ENCODE results near the gene RTN4RL2. TPM values are rescaled to one million over a fixed set of nuclear protein-coding genes. Genes with fewer than 3 reads are reported as not detected.

RTN4RL2 gene
- total RNA-seq, 1 donor from 2014 or later: 2.0 TPM

- Histone ChIP-seq H3K4me1 (peaks cover 13% of the 10 kb centered on the region), H3K27me3 (no peaks in the 10 kb centered on the region), H3K4me3 (no peak overlapping the region), H3K9me3 (no peaks in the 10 kb centered on the region), H3K27ac (no peak overlapping the region), H3K36me3 (no peaks in the 10 kb centered on the region)
- intact Hi-C loops (cut with DNase I): no loop called here
- no peak for DNase-seq (ENCODE audit: extremely low spot score in 2 of 2)
- TF ChIP-seq POLR2A (IDR thresholded peaks at IDR 0.05): no peak
- no peak for TF ChIP-seq POLR2AphosphoS5 (IDR thresholded peaks at IDR 0.05; ENCODE audit: insufficient read depth in 1 of 2, low read depth in 1 of 2)
- no peak for TF ChIP-seq CTCF (IDR thresholded peaks at IDR 0.05)
These were observed 44.2 kb downstream of the RTN4RL2 start for GRCh38 chr11:57504511-57504910.

GRCh38 chr11:57506522-57506921, 46.2 kb downstream of the RTN4RL2 start:
- intact Hi-C loops (cut with DNase I): no loop called here
- H3K4me3 ChIP-seq: no peak overlapping the region
- no peaks in the 10 kb centered on the region for H3K36me3 ChIP-seq
- no peak overlapping the region for H3K27ac ChIP-seq
- no peaks in the 10 kb centered on the region for H3K27me3 ChIP-seq
- no peak for TF ChIP-seq CTCF (IDR thresholded peaks at IDR 0.05)
- no peak for TF ChIP-seq POLR2AphosphoS5 (IDR thresholded peaks at IDR 0.05; ENCODE audit: insufficient read depth in 1 of 2, low read depth in 1 of 2)
- TF ChIP-seq POLR2A (IDR thresholded peaks at IDR 0.05): no peak
- no peak for DNase-seq (ENCODE audit: extremely low spot score in 2 of 2)
- no peaks in the 10 kb centered on the region for H3K4me1 ChIP-seq
- no peaks in the 10 kb centered on the region for H3K9me3 ChIP-seq

GRCh38 chr11:57508341-57509170, 48.2 kb downstream of the RTN4RL2 start:
- H3K4me1 ChIP-seq: peaks cover 8% of the 10 kb centered on the region
- intact Hi-C loops (cut with DNase I): no loop called here
- no peaks in the 10 kb centered on the region for H3K36me3 ChIP-seq
- H3K9me3 ChIP-seq: no peaks in the 10 kb centered on the region
- H3K27me3 ChIP-seq: no peaks in the 10 kb centered on the region
- no peak for DNase-seq (ENCODE audit: extremely low spot score in 2 of 2)
- no peak overlapping the region for H3K27ac ChIP-seq
- H3K4me3 ChIP-seq: no peak overlapping the region
- TF ChIP-seq CTCF (IDR thresholded peaks at IDR 0.05) (no peak), POLR2AphosphoS5 (IDR thresholded peaks at IDR 0.05; ENCODE audit: insufficient read depth in 1 of 2, low read depth in 1 of 2) (no peak), POLR2A (IDR thresholded peaks at IDR 0.05) (no peak)

GRCh38 chr11:57511741-57512430, 51.6 kb downstream of the RTN4RL2 start:
- TF ChIP-seq POLR2A (IDR thresholded peaks at IDR 0.05): no peak
- no peak for TF ChIP-seq POLR2AphosphoS5 (IDR thresholded peaks at IDR 0.05; ENCODE audit: insufficient read depth in 1 of 2, low read depth in 1 of 2)
- no peak for TF ChIP-seq CTCF (IDR thresholded peaks at IDR 0.05)

More at GRCh38 chr11:57511741-57512430, 51.6 kb downstream of the RTN4RL2 start:
- no peaks in the 10 kb centered on the region for H3K36me3 ChIP-seq
- no peaks in the 10 kb centered on the region for H3K27me3 ChIP-seq
- no peak overlapping the region for H3K4me3 ChIP-seq
- DNase-seq (ENCODE audit: extremely low spot score in 2 of 2): no peak
- H3K9me3 ChIP-seq: no peaks in the 10 kb centered on the region
- intact Hi-C loops (cut with DNase I): no loop called here
- peaks cover 24% of the 10 kb centered on the region for H3K4me1 ChIP-seq
- H3K27ac ChIP-seq: no peak overlapping the region
